ENCODE measurements around the gene SEC61A1. TPM values are rescaled to one million over a fixed set of nuclear protein-coding genes. Genes with fewer than 3 reads are reported as not detected.

SEC61A1 gene
- total RNA-seq, 1 experiment from 2014 or later = 178 TPM

DNA sequence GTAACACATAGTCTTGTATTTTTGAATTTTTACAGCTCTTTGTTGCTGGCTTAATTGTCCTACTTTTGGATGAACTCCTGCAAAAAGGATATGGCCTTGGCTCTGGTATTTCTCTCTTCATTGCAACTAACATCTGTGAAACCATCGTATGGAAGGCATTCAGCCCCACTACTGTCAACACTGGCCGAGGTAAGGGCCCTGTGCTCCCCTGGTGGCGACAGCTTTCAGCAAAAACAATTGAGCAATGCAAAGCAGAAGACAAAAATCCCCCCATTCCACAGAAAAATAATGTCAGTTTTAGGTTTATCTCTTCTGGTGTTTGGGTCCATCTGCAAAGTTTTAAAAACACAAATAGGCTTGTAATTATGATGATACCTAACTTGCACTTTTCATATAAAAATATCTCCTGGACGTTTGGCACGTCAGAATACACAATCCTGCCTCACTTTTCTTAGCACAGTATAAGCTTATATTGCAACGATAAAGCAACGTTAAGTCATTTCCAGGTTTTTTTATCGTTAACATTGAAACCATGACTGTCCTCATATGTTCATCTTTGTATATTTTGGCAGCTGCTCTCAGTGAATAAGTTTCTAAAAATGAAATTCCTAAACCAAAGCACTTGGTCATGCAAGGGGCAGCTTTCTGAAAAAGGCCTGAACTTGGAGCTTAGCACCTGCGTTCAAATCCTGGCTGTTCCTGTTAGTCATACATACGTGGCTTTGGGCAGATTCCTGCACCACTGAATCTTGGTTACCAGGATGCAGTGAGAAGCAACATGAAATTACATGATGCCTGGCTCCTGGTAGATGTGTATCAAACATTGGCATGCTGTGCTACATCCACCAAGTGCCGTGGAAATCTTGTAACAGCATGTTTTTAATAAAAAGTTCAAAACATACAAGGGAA lies 8.5 kb downstream of the SEC61A1 start:
- Mint-ChIP-seq H3K27ac (ENCODE audit: unreplicated experiment) (no peak overlapping the region), H3K9me3 (ENCODE audit: unreplicated experiment) (no peaks in the 10 kb centered on the region), H3K4me1 (ENCODE audit: low read depth, unreplicated experiment) (no peaks in the 10 kb centered on the region), H3K36me3 (ENCODE audit: insufficient read depth, unreplicated experiment) (peaks cover 100% of the 10 kb centered on the region), H3K27me3 (ENCODE audit: insufficient read depth, unreplicated experiment) (no peaks in the 10 kb centered on the region), H3K4me3 (ENCODE audit: unreplicated experiment) (no peak overlapping the region)
- Histone ChIP-seq H3K4me1 (no peaks in the 10 kb centered on the region), H3K36me3 (ENCODE audit: control insufficient read depth, insufficient read depth, low read length) (peaks cover 2% of the 10 kb centered on the region), H3K4me3 (ENCODE audit: low read depth, low read length) (no peak overlapping the region), H3K9me3 (no peaks in the 10 kb centered on the region), H3K27me3 (replicated peaks; ENCODE audit: control insufficient read depth, insufficient read depth, low read length) (no peaks in the 10 kb centered on the region)
- ChIA-PET CTCF (no interaction called here), POLR2A (no interaction called here)
- intact Hi-C loops (cut with micrococcal nuclease; ENCODE audit: unreplicated experiment) = no loop called here
- DNase-seq = no peak
- TF ChIP-seq, protein P1, sequence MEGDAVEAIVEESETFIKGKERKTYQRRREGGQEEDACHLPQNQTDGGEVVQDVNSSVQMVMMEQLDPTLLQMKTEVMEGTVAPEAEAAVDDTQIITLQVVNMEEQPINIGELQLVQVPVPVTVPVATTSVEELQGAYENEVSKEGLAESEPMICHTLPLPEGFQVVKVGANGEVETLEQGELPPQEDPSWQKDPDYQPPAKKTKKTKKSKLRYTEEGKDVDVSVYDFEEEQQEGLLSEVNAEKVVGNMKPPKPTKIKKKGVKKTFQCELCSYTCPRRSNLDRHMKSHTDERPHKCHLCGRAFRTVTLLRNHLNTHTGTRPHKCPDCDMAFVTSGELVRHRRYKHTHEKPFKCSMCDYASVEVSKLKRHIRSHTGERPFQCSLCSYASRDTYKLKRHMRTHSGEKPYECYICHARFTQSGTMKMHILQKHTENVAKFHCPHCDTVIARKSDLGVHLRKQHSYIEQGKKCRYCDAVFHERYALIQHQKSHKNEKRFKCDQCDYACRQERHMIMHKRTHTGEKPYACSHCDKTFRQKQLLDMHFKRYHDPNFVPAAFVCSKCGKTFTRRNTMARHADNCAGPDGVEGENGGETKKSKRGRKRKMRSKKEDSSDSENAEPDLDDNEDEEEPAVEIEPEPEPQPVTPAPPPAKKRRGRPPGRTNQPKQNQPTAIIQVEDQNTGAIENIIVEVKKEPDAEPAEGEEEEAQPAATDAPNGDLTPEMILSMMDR (IDR thresholded peaks at IDR 0.05; ENCODE audit: insufficient read depth in 1 of 2, low read depth in 1 of 2, low read length in 1 of 2, severe bottlenecking in 1 of 2, unreplicated experiment in 1 of 2) = no peak
- no TSS peak for BruUV-seq (replicated peaks)

DNA sequence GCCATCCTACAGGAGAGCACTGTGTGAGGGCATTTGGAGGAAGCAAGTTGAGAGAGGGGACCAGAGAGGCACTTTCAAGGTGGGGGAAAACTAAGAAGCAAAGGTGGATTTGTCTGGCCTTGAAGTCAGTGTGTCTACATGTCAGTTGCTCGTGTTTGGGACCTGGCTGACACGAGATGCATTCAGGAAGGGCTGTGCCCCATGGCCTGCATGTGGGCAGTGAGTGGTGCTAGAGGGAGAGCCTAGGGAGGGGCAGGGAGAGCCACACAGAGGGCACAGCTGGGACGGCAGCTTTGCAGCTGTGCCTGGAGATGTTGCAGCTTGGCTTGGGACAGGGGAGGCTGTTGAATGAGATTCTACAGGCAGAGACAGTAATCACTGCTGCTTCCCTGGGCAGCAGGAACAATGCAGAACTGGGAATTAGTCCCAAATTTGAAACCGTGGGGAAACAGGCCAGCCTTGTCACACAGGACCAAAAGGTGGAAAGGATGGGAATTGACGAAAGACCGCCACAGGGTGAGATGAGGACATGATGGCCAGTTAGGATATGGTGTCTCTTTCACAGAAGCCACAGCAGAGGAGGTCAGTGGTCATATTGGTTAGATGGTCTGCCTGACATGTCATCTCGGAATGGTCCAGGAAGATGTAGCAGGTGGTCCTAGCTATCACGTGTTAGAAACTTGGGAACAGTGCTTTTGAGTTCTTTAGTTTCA lies 10.0 kb downstream of the SEC61A1 start:
- DNase-seq = no peak
- Mint-ChIP-seq H3K27me3 (ENCODE audit: insufficient read depth, unreplicated experiment) (no peaks in the 10 kb centered on the region), H3K4me3 (ENCODE audit: unreplicated experiment) (no peak overlapping the region), H3K9me3 (ENCODE audit: unreplicated experiment) (no peaks in the 10 kb centered on the region), H3K36me3 (ENCODE audit: insufficient read depth, unreplicated experiment) (peaks cover 100% of the 10 kb centered on the region), H3K27ac (ENCODE audit: unreplicated experiment) (no peak overlapping the region), H3K4me1 (ENCODE audit: low read depth, unreplicated experiment) (no peaks in the 10 kb centered on the region)
- TF ChIP-seq, protein P1 (IDR thresholded peaks at IDR 0.05; ENCODE audit: insufficient read depth in 1 of 2, low read depth in 1 of 2, low read length in 1 of 2, severe bottlenecking in 1 of 2, unreplicated experiment in 1 of 2) = no peak
- no TSS peak for BruUV-seq (replicated peaks)
- POLR2A ChIA-PET = no interaction called here
- H3K36me3 ChIP-seq (ENCODE audit: control insufficient read depth, insufficient read depth, low read length) = peaks cover 2% of the 10 kb centered on the region
- CTCF ChIA-PET = no interaction called here
- H3K27me3 ChIP-seq (replicated peaks; ENCODE audit: control insufficient read depth, insufficient read depth, low read length) = no peaks in the 10 kb centered on the region
- no peaks in the 10 kb centered on the region for H3K4me1 ChIP-seq
- H3K4me3 ChIP-seq (ENCODE audit: low read depth, low read length) = no peak overlapping the region
- H3K9me3 ChIP-seq = no peaks in the 10 kb centered on the region
- intact Hi-C loops (cut with micrococcal nuclease; ENCODE audit: unreplicated experiment) = no loop called here

DNA sequence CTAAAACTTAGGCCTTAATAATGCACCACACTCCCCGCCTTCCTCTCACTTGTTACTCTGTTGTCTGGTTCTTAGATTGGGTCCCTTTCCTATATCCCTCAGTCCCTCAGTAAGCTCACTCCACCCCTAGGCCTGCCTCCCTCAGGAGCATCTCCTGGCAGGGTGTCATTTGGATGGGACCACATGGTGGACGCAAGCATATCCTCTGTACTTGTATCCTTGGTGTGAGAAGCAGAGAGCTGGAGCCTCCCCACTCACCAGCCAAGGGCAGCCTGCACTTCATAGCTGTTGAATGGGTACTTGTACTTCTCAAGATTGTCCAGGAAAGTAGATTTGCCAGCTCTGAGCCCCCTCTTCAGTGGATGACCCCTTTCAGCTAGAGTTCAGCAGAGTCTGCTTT lies 11.6 kb downstream of the SEC61A1 start:
- ChIA-PET POLR2A (no interaction called here), CTCF (no interaction called here)
- BruUV-seq (replicated peaks) = no TSS peak
- no peaks in the 10 kb centered on the region for H3K9me3 Mint-ChIP-seq (ENCODE audit: unreplicated experiment)
- Histone ChIP-seq H3K4me1 (no peaks in the 10 kb centered on the region), H3K27me3 (replicated peaks; ENCODE audit: control insufficient read depth, insufficient read depth, low read length) (no peaks in the 10 kb centered on the region), H3K36me3 (ENCODE audit: control insufficient read depth, insufficient read depth, low read length) (peaks cover 2% of the 10 kb centered on the region), H3K4me3 (ENCODE audit: low read depth, low read length) (no peak overlapping the region), H3K9me3 (no peaks in the 10 kb centered on the region)
- no peak for DNase-seq
- peaks cover 6% of the 10 kb centered on the region for H3K4me1 Mint-ChIP-seq (ENCODE audit: low read depth, unreplicated experiment)
- no peaks in the 10 kb centered on the region for H3K27me3 Mint-ChIP-seq (ENCODE audit: insufficient read depth, unreplicated experiment)
- peaks cover 100% of the 10 kb centered on the region for H3K36me3 Mint-ChIP-seq (ENCODE audit: insufficient read depth, unreplicated experiment)
- no peak overlapping the region for H3K27ac Mint-ChIP-seq (ENCODE audit: unreplicated experiment)
- intact Hi-C loops (cut with micrococcal nuclease; ENCODE audit: unreplicated experiment) = no loop called here
- no peak overlapping the region for H3K4me3 Mint-ChIP-seq (ENCODE audit: unreplicated experiment)
- TF ChIP-seq, protein P1 (IDR thresholded peaks at IDR 0.05; ENCODE audit: insufficient read depth in 1 of 2, low read depth in 1 of 2, low read length in 1 of 2, severe bottlenecking in 1 of 2, unreplicated experiment in 1 of 2) = no peak
